WTC11 (cell line): ENCODE measurements around the gene PPM1L. TPM values are rescaled to one million over a fixed set of nuclear protein-coding genes. Genes with fewer than 3 reads are reported as not detected.

ENCODE experiments used
- ATAC-seq: fragments of 200-7000 bp; cut with Tn5 transposase; 2 replicates; pipeline ENCODE4 v1.10.0; 2021; ENCODE audit warnings: mild to moderate bottlenecking, moderate library complexity
- CTCF ChIA-PET: fragments of 300-600 bp; sonication (Branson Sonifier 250); formaldehyde crosslinking; loops from one replicate; lab custom pipeline; 2021; ENCODE audit warnings: antibody characterized with exemption; lab: Charles Lee
- POLR2A ChIA-PET: fragments of 350-600 bp; sonication (Branson Sonifier 250); formaldehyde crosslinking; loops from one replicate; lab custom pipeline; 2021; ENCODE audit warnings: antibody characterized with exemption; lab: Charles Lee
- DNase-seq: peaks from one replicate; pipeline ENCODE4 v3.0.0; 2021; ENCODE audit warnings: low spot score
- H3K27ac Mint-ChIP-seq: 2 replicates; pipeline ENCODE4 v1.8.0; 2021; ENCODE audit warnings: mixed read lengths
- H3K27me3 Mint-ChIP-seq: 2 replicates; pipeline ENCODE4 v1.8.0; 2021; ENCODE audit warnings: low read depth, mild to moderate bottlenecking, moderate library complexity, mixed read lengths
- H3K36me3 Mint-ChIP-seq: 2 replicates; pipeline ENCODE4 v1.8.0; 2021; ENCODE audit warnings: mixed read lengths
- H3K4me1 Mint-ChIP-seq: 2 replicates; pipeline ENCODE4 v1.8.0; 2022; ENCODE audit warnings: mixed read lengths
- H3K4me3 Mint-ChIP-seq: 2 replicates; pipeline ENCODE4 v1.8.0; 2021; ENCODE audit warnings: mild to moderate bottlenecking, moderate library complexity, mixed read lengths
- H3K9me3 Mint-ChIP-seq: 2 replicates; pipeline ENCODE4 v1.8.0; 2021; ENCODE audit warnings: mixed read lengths
- FOXK1 ChIP-seq: sonication (generic); formaldehyde crosslinking; IDR thresholded peaks from 2 replicates; pipeline ENCODE4 v1.8.0; 2022; ENCODE audit warnings: mild to moderate bottlenecking, moderate library complexity, missing genetic modification reagents
- GABPB1 ChIP-seq: sonication (generic); formaldehyde crosslinking; IDR thresholded peaks from 2 replicates; pipeline ENCODE4 v1.8.1; 2023; ENCODE audit warnings: mild to moderate bottlenecking, missing genetic modification reagents
- GRHL2 ChIP-seq: fragments of 250-450 bp; sonication (Bioruptor Pico); IDR thresholded peaks from 2 replicates; pipeline ENCODE4 v1.8.0; 2022; ENCODE audit warnings: mild to moderate bottlenecking, moderate library complexity; ENCODE audit not compliant: insufficient replicate concordance, severe bottlenecking
- HMGA2 ChIP-seq: fragments of 250-450 bp; sonication (Bioruptor Pico); IDR thresholded peaks from 2 replicates; pipeline ENCODE4 v1.4.0; 2021; ENCODE audit warnings: mild to moderate bottlenecking, moderate library complexity
- JAZF1 ChIP-seq: fragments of 250-450 bp; sonication (Bioruptor Pico); IDR thresholded peaks from 2 replicates; pipeline ENCODE4 v1.9.0; 2021; ENCODE audit warnings: moderate library complexity, mild to moderate bottlenecking, inconsistent platforms
- MYBL2 ChIP-seq: sonication (generic); formaldehyde crosslinking; IDR thresholded peaks from 2 replicates; pipeline ENCODE4 v1.8.1; 2023; ENCODE audit warnings: mild to moderate bottlenecking, moderate library complexity, missing genetic modification reagents
- NFATC4 ChIP-seq: fragments of 250-450 bp; sonication (Bioruptor Pico); IDR thresholded peaks from 2 replicates; pipeline ENCODE4 v1.9.0; 2021; ENCODE audit warnings: mild to moderate bottlenecking
- RORB ChIP-seq: fragments of 250-450 bp; sonication (Bioruptor Pico); IDR thresholded peaks from 2 replicates; pipeline ENCODE4 v1.9.0; 2021; ENCODE audit warnings: mild to moderate bottlenecking
- SMAD3 ChIP-seq: sonication (generic); formaldehyde crosslinking; IDR thresholded peaks from 2 replicates; pipeline ENCODE4 v1.8.0; 2022; ENCODE audit warnings: missing genetic modification reagents, mild to moderate bottlenecking, borderline replicate concordance
- STAT6 ChIP-seq: sonication (generic); formaldehyde crosslinking; conservative IDR thresholded peaks from 2 replicates; pipeline ENCODE4 v1.8.1; 2023; ENCODE audit warnings: mild to moderate bottlenecking, low read depth, missing genetic modification reagents, moderate library complexity
- ZNF396 ChIP-seq: fragments of 250-450 bp; sonication (Bioruptor Pico); IDR thresholded peaks from 2 replicates; pipeline ENCODE4 v1.8.0; 2021; ENCODE audit warnings: mild to moderate bottlenecking, moderate library complexity, borderline replicate concordance
- ZNF423 ChIP-seq: fragments of 250-450 bp; sonication (Bioruptor Pico); IDR thresholded peaks from 2 replicates; pipeline ENCODE4 v2.1.2; 2022; ENCODE audit warnings: mild to moderate bottlenecking, moderate library complexity
- total RNA-seq: library from RNA; stranded (reverse); gene quantifications from 3 replicates; pipeline ENCODE4 v1.2.3, GENCODE V29; 2021
- TF ChIP-seq, protein P1 (sequence below): fragments of 250-450 bp; sonication (Bioruptor Pico); IDR thresholded peaks from 2 replicates; pipeline ENCODE4 v1.9.0; 2021; ENCODE audit warnings: mild to moderate bottlenecking
- TF ChIP-seq, protein P2 (sequence below): sonication (generic); formaldehyde crosslinking; IDR thresholded peaks from 2 replicates; pipeline ENCODE4 v1.8.0; 2023; ENCODE audit warnings: mild to moderate bottlenecking, missing genetic modification reagents
- TF ChIP-seq, protein P3 (sequence below): sonication (generic); formaldehyde crosslinking; IDR thresholded peaks from 2 replicates; pipeline ENCODE4 v1.8.0; 2022; ENCODE audit warnings: mild to moderate bottlenecking, missing genetic modification reagents
- TF ChIP-seq, protein P4 (sequence below): sonication (generic); formaldehyde crosslinking; IDR thresholded peaks from 2 replicates; pipeline ENCODE4 v1.8.1; 2023; ENCODE audit warnings: mild to moderate bottlenecking, missing genetic modification reagents, moderate library complexity

Gene PPM1L
- total RNA-seq, 1 experiment from 2014 or later = 18.1 TPM

GRCh38 chr3:161025911-161026310, 269.9 kb downstream of the PPM1L start:
- no peak for ATAC-seq
- TF ChIP-seq RORB (CRISPR knock-in tag) (no peak), JAZF1 (CRISPR knock-in tag) (no peak), HMGA2 (CRISPR knock-in tag) (no peak), GABPB1 (CRISPR knock-in tag) (no peak)
- TF ChIP-seq, protein P1, sequence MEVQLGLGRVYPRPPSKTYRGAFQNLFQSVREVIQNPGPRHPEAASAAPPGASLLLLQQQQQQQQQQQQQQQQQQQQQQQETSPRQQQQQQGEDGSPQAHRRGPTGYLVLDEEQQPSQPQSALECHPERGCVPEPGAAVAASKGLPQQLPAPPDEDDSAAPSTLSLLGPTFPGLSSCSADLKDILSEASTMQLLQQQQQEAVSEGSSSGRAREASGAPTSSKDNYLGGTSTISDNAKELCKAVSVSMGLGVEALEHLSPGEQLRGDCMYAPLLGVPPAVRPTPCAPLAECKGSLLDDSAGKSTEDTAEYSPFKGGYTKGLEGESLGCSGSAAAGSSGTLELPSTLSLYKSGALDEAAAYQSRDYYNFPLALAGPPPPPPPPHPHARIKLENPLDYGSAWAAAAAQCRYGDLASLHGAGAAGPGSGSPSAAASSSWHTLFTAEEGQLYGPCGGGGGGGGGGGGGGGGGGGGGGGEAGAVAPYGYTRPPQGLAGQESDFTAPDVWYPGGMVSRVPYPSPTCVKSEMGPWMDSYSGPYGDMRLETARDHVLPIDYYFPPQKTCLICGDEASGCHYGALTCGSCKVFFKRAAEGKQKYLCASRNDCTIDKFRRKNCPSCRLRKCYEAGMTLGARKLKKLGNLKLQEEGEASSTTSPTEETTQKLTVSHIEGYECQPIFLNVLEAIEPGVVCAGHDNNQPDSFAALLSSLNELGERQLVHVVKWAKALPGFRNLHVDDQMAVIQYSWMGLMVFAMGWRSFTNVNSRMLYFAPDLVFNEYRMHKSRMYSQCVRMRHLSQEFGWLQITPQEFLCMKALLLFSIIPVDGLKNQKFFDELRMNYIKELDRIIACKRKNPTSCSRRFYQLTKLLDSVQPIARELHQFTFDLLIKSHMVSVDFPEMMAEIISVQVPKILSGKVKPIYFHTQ (CRISPR knock-in tag) = no peak
- TF ChIP-seq, protein P2, sequence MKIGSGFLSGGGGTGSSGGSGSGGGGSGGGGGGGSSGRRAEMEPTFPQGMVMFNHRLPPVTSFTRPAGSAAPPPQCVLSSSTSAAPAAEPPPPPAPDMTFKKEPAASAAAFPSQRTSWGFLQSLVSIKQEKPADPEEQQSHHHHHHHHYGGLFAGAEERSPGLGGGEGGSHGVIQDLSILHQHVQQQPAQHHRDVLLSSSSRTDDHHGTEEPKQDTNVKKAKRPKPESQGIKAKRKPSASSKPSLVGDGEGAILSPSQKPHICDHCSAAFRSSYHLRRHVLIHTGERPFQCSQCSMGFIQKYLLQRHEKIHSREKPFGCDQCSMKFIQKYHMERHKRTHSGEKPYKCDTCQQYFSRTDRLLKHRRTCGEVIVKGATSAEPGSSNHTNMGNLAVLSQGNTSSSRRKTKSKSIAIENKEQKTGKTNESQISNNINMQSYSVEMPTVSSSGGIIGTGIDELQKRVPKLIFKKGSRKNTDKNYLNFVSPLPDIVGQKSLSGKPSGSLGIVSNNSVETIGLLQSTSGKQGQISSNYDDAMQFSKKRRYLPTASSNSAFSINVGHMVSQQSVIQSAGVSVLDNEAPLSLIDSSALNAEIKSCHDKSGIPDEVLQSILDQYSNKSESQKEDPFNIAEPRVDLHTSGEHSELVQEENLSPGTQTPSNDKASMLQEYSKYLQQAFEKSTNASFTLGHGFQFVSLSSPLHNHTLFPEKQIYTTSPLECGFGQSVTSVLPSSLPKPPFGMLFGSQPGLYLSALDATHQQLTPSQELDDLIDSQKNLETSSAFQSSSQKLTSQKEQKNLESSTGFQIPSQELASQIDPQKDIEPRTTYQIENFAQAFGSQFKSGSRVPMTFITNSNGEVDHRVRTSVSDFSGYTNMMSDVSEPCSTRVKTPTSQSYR (CRISPR knock-in tag) = no peak
- TF ChIP-seq, all 79 proteins: peak for 0
- H3K9me3 Mint-ChIP-seq = peaks cover 24% of the 10 kb centered on the region
- peaks cover 19% of the 10 kb centered on the region for H3K4me1 Mint-ChIP-seq
- POLR2A ChIA-PET = no interaction called here
- no peak for DNase-seq
- no peak overlapping the region for H3K27ac Mint-ChIP-seq
- CTCF ChIA-PET = no interaction called here
- no peaks in the 10 kb centered on the region for H3K27me3 Mint-ChIP-seq
- peaks cover 16% of the 10 kb centered on the region for H3K36me3 Mint-ChIP-seq
- H3K4me3 Mint-ChIP-seq = no peak overlapping the region

- DNase-seq (no peak), ATAC-seq (no peak)
- H3K36me3 Mint-ChIP-seq = peaks cover 16% of the 10 kb centered on the region
- no peak overlapping the region for H3K4me3 Mint-ChIP-seq
- CTCF ChIA-PET = no interaction called here
- H3K4me1 Mint-ChIP-seq = peaks cover 19% of the 10 kb centered on the region
- no peaks in the 10 kb centered on the region for H3K27me3 Mint-ChIP-seq
- peaks cover 16% of the 10 kb centered on the region for H3K9me3 Mint-ChIP-seq
- POLR2A ChIA-PET = no interaction called here
- peak overlapping the region; percentile 49; the same call in 1 of the 2 replicates for H3K27ac Mint-ChIP-seq
- TF ChIP-seq, protein P3, sequence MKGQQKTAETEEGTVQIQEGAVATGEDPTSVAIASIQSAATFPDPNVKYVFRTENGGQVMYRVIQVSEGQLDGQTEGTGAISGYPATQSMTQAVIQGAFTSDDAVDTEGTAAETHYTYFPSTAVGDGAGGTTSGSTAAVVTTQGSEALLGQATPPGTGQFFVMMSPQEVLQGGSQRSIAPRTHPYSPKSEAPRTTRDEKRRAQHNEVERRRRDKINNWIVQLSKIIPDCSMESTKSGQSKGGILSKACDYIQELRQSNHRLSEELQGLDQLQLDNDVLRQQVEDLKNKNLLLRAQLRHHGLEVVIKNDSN = no peak
- TF ChIP-seq, protein P1 (CRISPR knock-in tag) = no peak
- TF ChIP-seq FOXK1 (no peak), GRHL2 (CRISPR knock-in tag) (no peak), HMGA2 (CRISPR knock-in tag) (no peak), MYBL2 (CRISPR knock-in tag) (no peak), ZNF423 (CRISPR knock-in tag) (no peak), NFATC4 (CRISPR knock-in tag) (no peak), STAT6 (CRISPR knock-in tag) (no peak), SMAD3 (no peak), ZNF396 (CRISPR knock-in tag) (no peak)
- TF ChIP-seq, protein P4, sequence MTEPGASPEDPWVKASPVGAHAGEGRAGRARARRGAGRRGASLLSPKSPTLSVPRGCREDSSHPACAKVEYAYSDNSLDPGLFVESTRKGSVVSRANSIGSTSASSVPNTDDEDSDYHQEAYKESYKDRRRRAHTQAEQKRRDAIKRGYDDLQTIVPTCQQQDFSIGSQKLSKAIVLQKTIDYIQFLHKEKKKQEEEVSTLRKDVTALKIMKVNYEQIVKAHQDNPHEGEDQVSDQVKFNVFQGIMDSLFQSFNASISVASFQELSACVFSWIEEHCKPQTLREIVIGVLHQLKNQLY (CRISPR knock-in tag) = no peak
Observed at GRCh38 chr3:161026612-161027510, 270.8 kb downstream of the PPM1L start.
